Stomach (tissue), 9 donors: ENCODE data around the gene DOCK3. TPM values are rescaled to one million over a fixed set of nuclear protein-coding genes. Genes with fewer than 3 reads are reported as not detected.

Source experiments
- DNase-seq, 2 donors: peaks; one replicate each; pipeline versions ENCODE4 v3.0.0 to v3.0.0-alpha.2; 2013 to 2019
- H3K27ac ChIP-seq, 5 donors: fragments of 200-600 bp in 4 of 5; sonication (generic) in 4 of 5; one replicate each; pipeline ENCODE4 v1.5.1; 2013 to 2019; ENCODE audit warnings: mild to moderate bottlenecking in 1 of 5, moderate library complexity in 1 of 5
- H3K27me3 ChIP-seq, 3 donors: fragments of 200-600 bp; sonication (generic); one replicate each; pipeline ENCODE4 v1.5.1; 2017 to 2019; ENCODE audit warnings: mixed run types in 1 of 3
- H3K36me3 ChIP-seq, 4 donors: fragments of 200-600 bp; sonication (generic); 1 replicate in 3 of 4; 2 replicates in 1 of 4; pipeline ENCODE4 v1.5.1; 2016 to 2019
- H3K4me1 ChIP-seq, 4 donors: fragments of 200-600 bp; sonication (generic); one replicate each; pipeline ENCODE4 v1.5.1; 2016 to 2019
- H3K4me3 ChIP-seq, 4 donors: fragments of 200-600 bp; sonication (generic) in 3 of 4; one replicate each; pipeline ENCODE4 v1.5.1; 2016 to 2019; ENCODE audit warnings: mild to moderate bottlenecking in 1 of 4
- H3K9me3 ChIP-seq, 4 donors: fragments of 200-600 bp; sonication (generic); one replicate each; pipeline ENCODE4 v1.5.1; 2016 to 2019
- CTCF ChIP-seq, 7 experiments: fragments of 450-650 bp in 4 of 7; fragments of 200-600 bp in 3 of 7; sonication (generic) in 3 of 7; IDR thresholded peaks; one replicate each; pipeline ENCODE4 v1.5.1; 2016 to 2019; ENCODE audit warnings: antibody characterized with exemption in 7 of 7, control low read depth in 2 of 7, mild to moderate bottlenecking in 1 of 7
- EP300 ChIP-seq: sonication (generic); formaldehyde crosslinking; IDR thresholded peaks from one replicate; pipeline ENCODE4 v1.6.1; 2017; ENCODE audit warnings: antibody characterized with exemption
- POLR2A ChIP-seq, 4 donors: fragments of 450-650 bp; IDR thresholded peaks; one replicate each; pipeline ENCODE4 v1.6.1; 2016; ENCODE audit warnings: antibody characterized with exemption in 4 of 4, control low read depth in 2 of 4, mild to moderate bottlenecking in 1 of 4, moderate library complexity in 1 of 4
- POLR2AphosphoS5 ChIP-seq, 3 donors: sonication (generic); formaldehyde crosslinking; IDR thresholded peaks; one replicate each; pipeline ENCODE4 v1.6.1; 2016; ENCODE audit warnings: antibody characterized with exemption in 3 of 3
- WGBS, 5 donors: extraction: QIAGEN DNeasy Blood & Tissue Kit in 3 of 5; methylation state at CpG; one replicate each; pipeline versions ENCODE4 v1.1.5 to v1.1.7; 2013 to 2018; 5-methylcytosine and 5-hydroxymethylcytosine counted together
- intact Hi-C: fragments of 100-400 bp; cut with DNase I; formaldehyde crosslinking; loops from one replicate; pipeline ENCODE4 v1.15.1; 2023; ENCODE audit warnings: low total_unique reads
- polyA plus RNA-seq, 3 donors: library from polyadenylated mRNA; stranded (reverse); fragments of 200-250 nt; gene quantifications; one replicate each; pipeline ENCODE4 v1.2.3, GENCODE V29; 2013
- total RNA-seq, 5 donors: library from RNA; depleted of rRNA; stranded (reverse); fragments of >200 nt; gene quantifications; one replicate each; pipeline versions ENCODE4 v1.1.0 to v1.2.3, GENCODE V29; 2014 to 2016
- donor health status: healthy with polysubstance abuse.
- donor health status: Bipolar disorder and iron deficiency.
- donor health status: healthy.

The DOCK3 gene
- total and polyA plus RNA-seq, 8 donors, result 0.06 to 2.3 (median 1.0) TPM; not detected in 2

- H3K27ac ChIP-seq, result no peak overlapping the region
- no peak overlapping the region for H3K4me3 ChIP-seq
- TF ChIP-seq CTCF (IDR thresholded peaks at IDR 0.05) (no peak), EP300 (no peak), POLR2A (IDR thresholded peaks at IDR 0.05) (no peak), POLR2AphosphoS5 (IDR thresholded peaks at IDR 0.05) (no peak)
- peaks cover 24 to 34% (median 32%) of the 10 kb centered on the region in 4 donors for H3K4me1 ChIP-seq
- no peaks in the 10 kb centered on the region for H3K27me3 ChIP-seq
- intact Hi-C loops, result loop anchor here (10.0 kb wide), 1 partner anchor 757 kb away; no protein-coding TSS in a partner anchor
- no peaks in the 10 kb centered on the region for H3K9me3 ChIP-seq
- DNase-seq, result no peak
- WGBS, 5 donors, result 94 to 96% (median 95%) methylated on average over 4 of the region's 4 CpGs
- no peaks in the 10 kb centered on the region for H3K36me3 ChIP-seq
These were observed 707.5 kb downstream of the DOCK3 start for GRCh38 chr3:51382076-51382745.

GRCh38 chr3:51382947-51383578 is 708.3 kb downstream of the DOCK3 start:
- Histone ChIP-seq H3K27me3 (no peaks in the 10 kb centered on the region), H3K4me3 (no peak overlapping the region), H3K9me3 (no peaks in the 10 kb centered on the region), H3K4me1 (peaks cover 32 to 42% (median 41%) of the 10 kb centered on the region in 4 donors), H3K27ac (no peak overlapping the region), H3K36me3 (peaks cover 7 to 8% (median 8%) of the 10 kb centered on the region in 4 donors)
- DNase-seq, result no peak
- WGBS, 5 donors, result 88 to 97% (median 96%) methylated on average over 3 of the region's 3 CpGs
- intact Hi-C loops, result loop anchor here (10.0 kb wide), 1 partner anchor 758 kb away; no protein-coding TSS in a partner anchor
- TF ChIP-seq POLR2A (IDR thresholded peaks at IDR 0.05), result no peak
- TF ChIP-seq EP300, result no peak
- no peak for TF ChIP-seq CTCF (IDR thresholded peaks at IDR 0.05)
- TF ChIP-seq POLR2AphosphoS5 (IDR thresholded peaks at IDR 0.05), result no peak

GRCh38 chr3:51384055-51384725 is 709.5 kb downstream of the DOCK3 start:
- intact Hi-C loops, result loop anchor here (10.0 kb wide), 1 partner anchor 759 kb away; no protein-coding TSS in a partner anchor
- peak overlapping the region; percentile 84 to 90 (median 88) for H3K4me3 ChIP-seq
- peaks cover 37 to 53% (median 52%) of the 10 kb centered on the region in 4 donors for H3K4me1 ChIP-seq
- no peaks in the 10 kb centered on the region for H3K9me3 ChIP-seq
- H3K36me3 ChIP-seq, result peaks cover 13 to 19% (median 19%) of the 10 kb centered on the region in 4 donors
- H3K27ac ChIP-seq, result peak overlapping the region; percentile 85 to 97 (median 95)
- 0 to 1% (median 0%) methylated on average over 24 to 29 of the region's 29 CpGs for WGBS, 5 donors
- no peak for DNase-seq
- no peaks in the 10 kb centered on the region for H3K27me3 ChIP-seq
- TF ChIP-seq POLR2A (IDR thresholded peaks at IDR 0.05) (no peak), EP300 (no peak), CTCF (IDR thresholded peaks at IDR 0.05) (no peak), POLR2AphosphoS5 (IDR thresholded peaks at IDR 0.05) (no peak)
